Astrocyte (in vitro differentiated cells and primary cell): Measurements from ENCODE around the gene SLC5A1. TPM values are rescaled to one million over a fixed set of nuclear protein-coding genes. Genes with fewer than 3 reads are reported as not detected.

Experiments
- DNase-seq: peaks from one replicate; pipeline ENCODE4 v3.0.0-alpha.2; 2010; ENCODE audit warnings: low read depth
- FAIRE-seq: peaks from 2 replicates; lab custom pipeline; 2011; peaks lifted over from hg19 to GRCh38; lab: Jason Lieb, UNC
- H2AFZ ChIP-seq: 2 replicates; pipeline ENCODE4 v1.6.0; 2012; ENCODE audit warnings: low read depth, low read length, inconsistent platforms
- H3K27ac ChIP-seq: 2 replicates; pipeline ENCODE4 v1.5.1; 2011; ENCODE audit warnings: low read depth, low read length, inconsistent platforms
- H3K27me3 ChIP-seq: 2 replicates; pipeline ENCODE4 v1.6.0; 2011; ENCODE audit warnings: low read length, inconsistent platforms; ENCODE audit not compliant: insufficient read depth
- H3K36me3 ChIP-seq: 2 replicates; pipeline ENCODE4 v1.5.1; 2011; ENCODE audit warnings: low read length, inconsistent platforms; ENCODE audit not compliant: insufficient read depth
- H3K4me1 ChIP-seq: 2 replicates; pipeline ENCODE4 v1.5.1; 2011; ENCODE audit warnings: low read length, inconsistent platforms; ENCODE audit not compliant: insufficient read depth
- H3K4me2 ChIP-seq: 2 replicates; pipeline ENCODE4 v1.6.0; 2012; ENCODE audit warnings: low read length, inconsistent platforms
- H3K4me3 ChIP-seq: 2 replicates; pipeline ENCODE4 v1.5.1; 2011; ENCODE audit warnings: low read depth, mild to moderate bottlenecking, low read length, inconsistent platforms; ENCODE audit not compliant: insufficient read depth
- H3K79me2 ChIP-seq: 2 replicates; pipeline ENCODE4 v1.6.0; 2012; ENCODE audit warnings: mild to moderate bottlenecking, low read length, inconsistent platforms; ENCODE audit not compliant: insufficient read depth
- H3K9ac ChIP-seq: 2 replicates; pipeline ENCODE4 v1.6.0; 2012; ENCODE audit warnings: mild to moderate bottlenecking, low read length, inconsistent platforms
- H3K9me3 ChIP-seq: 2 replicates; pipeline ENCODE4 v1.5.1; 2012; ENCODE audit warnings: low read depth, mild to moderate bottlenecking, low read length, inconsistent platforms; ENCODE audit not compliant: insufficient read depth
- H4K20me1 ChIP-seq: 2 replicates; pipeline ENCODE4 v1.6.0; 2012; ENCODE audit warnings: low read length, inconsistent platforms; ENCODE audit not compliant: insufficient read depth
- H3K27ac Mint-ChIP-seq: one replicate; pipeline ENCODE4 v1.8.0; 2021; ENCODE audit warnings: mild to moderate bottlenecking, mixed read lengths; ENCODE audit not compliant: unreplicated experiment
- H3K27me3 Mint-ChIP-seq: one replicate; pipeline ENCODE4 v1.8.0; 2021; ENCODE audit warnings: low read depth, mixed read lengths; ENCODE audit not compliant: unreplicated experiment
- H3K36me3 Mint-ChIP-seq: one replicate; pipeline ENCODE4 v1.8.0; 2021; ENCODE audit warnings: low read depth, mixed read lengths; ENCODE audit not compliant: unreplicated experiment
- H3K4me1 Mint-ChIP-seq: one replicate; pipeline ENCODE4 v1.8.0; 2021; ENCODE audit warnings: low read depth, mixed read lengths; ENCODE audit not compliant: unreplicated experiment
- H3K4me3 Mint-ChIP-seq: one replicate; pipeline ENCODE4 v1.8.0; 2021; ENCODE audit warnings: mild to moderate bottlenecking, moderate library complexity, mixed read lengths; ENCODE audit not compliant: unreplicated experiment
- H3K9me3 Mint-ChIP-seq: one replicate; pipeline ENCODE4 v1.8.0; 2021; ENCODE audit warnings: mild to moderate bottlenecking, mixed read lengths; ENCODE audit not compliant: unreplicated experiment
- CTCF ChIP-seq: IDR thresholded peaks from 2 replicates; pipeline ENCODE4 v1.5.1; 2011; ENCODE audit warnings: low read depth, mild to moderate bottlenecking, inconsistent platforms, low read length, moderate library complexity; ENCODE audit not compliant: insufficient read depth
- EZH2 ChIP-seq: IDR thresholded peaks from 2 replicates; pipeline ENCODE4 v1.6.1; 2012; ENCODE audit warnings: mild to moderate bottlenecking, low read length, inconsistent platforms; ENCODE audit not compliant: insufficient read depth
- total RNA-seq: library from RNA; stranded (reverse); gene quantifications from 2 replicates; pipeline ENCODE4 v1.2.1, GENCODE V29; 2021

The SLC5A1 gene
- total RNA-seq, 1 donor from 2014 or later, result not detected

- no peak overlapping the region for H3K4me2 ChIP-seq
- peaks cover 9% of the 10 kb centered on the region for H3K27me3 Mint-ChIP-seq
- H3K27me3 ChIP-seq, result peaks cover under 1% of the 10 kb centered on the region
- no peak overlapping the region for H3K4me3 Mint-ChIP-seq
- H3K36me3 ChIP-seq, result no peaks in the 10 kb centered on the region
- no peak overlapping the region for H3K27ac ChIP-seq
- H3K79me2 ChIP-seq, result no peaks in the 10 kb centered on the region
- H3K4me1 ChIP-seq, result peaks cover 2% of the 10 kb centered on the region
- no peak overlapping the region for H3K4me3 ChIP-seq
- no peak overlapping the region for H3K27ac Mint-ChIP-seq
- TF ChIP-seq CTCF (peak; percentile 58), EZH2 (no peak)
- H3K9ac ChIP-seq, result no peak overlapping the region
- peaks cover 1% of the 10 kb centered on the region for H3K36me3 Mint-ChIP-seq
- H3K9me3 Mint-ChIP-seq, result peaks cover 2% of the 10 kb centered on the region
- peaks cover 16% of the 10 kb centered on the region for H3K4me1 Mint-ChIP-seq
- DNase-seq (peak; percentile 27), FAIRE-seq (no peak)
- H2AFZ ChIP-seq, result no peak overlapping the region
- no peaks in the 10 kb centered on the region for H4K20me1 ChIP-seq
- no peaks in the 10 kb centered on the region for H3K9me3 ChIP-seq
Measured at GRCh38 chr22:32080904-32081303, 37.8 kb downstream of the SLC5A1 start.

GRCh38 chr22:32082331-32082730 is 39.3 kb downstream of the SLC5A1 start:
- no peak for FAIRE-seq
- H3K4me2 ChIP-seq, result no peak overlapping the region

More at GRCh38 chr22:32082331-32082730, 39.3 kb downstream of the SLC5A1 start:
- no peak overlapping the region for H3K9ac ChIP-seq
- TF ChIP-seq CTCF (no peak), EZH2 (no peak)
- H3K4me3 Mint-ChIP-seq, result no peak overlapping the region
- H3K27me3 ChIP-seq, result no peaks in the 10 kb centered on the region
- no peak for DNase-seq
- no peak overlapping the region for H3K27ac ChIP-seq
- H3K27me3 Mint-ChIP-seq, result peaks cover 9% of the 10 kb centered on the region
- peaks cover 5% of the 10 kb centered on the region for H3K9me3 Mint-ChIP-seq
- no peaks in the 10 kb centered on the region for H3K9me3 ChIP-seq
- H3K36me3 ChIP-seq, result no peaks in the 10 kb centered on the region
- no peak overlapping the region for H3K27ac Mint-ChIP-seq
- H2AFZ ChIP-seq, result no peak overlapping the region
- peaks cover 2% of the 10 kb centered on the region for H3K4me1 ChIP-seq
- H3K4me3 ChIP-seq, result no peak overlapping the region
- no peaks in the 10 kb centered on the region for H3K79me2 ChIP-seq
- H3K4me1 Mint-ChIP-seq, result peaks cover 16% of the 10 kb centered on the region
- peaks cover 1% of the 10 kb centered on the region for H3K36me3 Mint-ChIP-seq
- no peaks in the 10 kb centered on the region for H4K20me1 ChIP-seq
